Caco-2 (cell line): ENCODE data around the gene RALGPS1. TPM values are rescaled to one million over a fixed set of nuclear protein-coding genes. Genes with fewer than 3 reads are reported as not detected.
A peak's percentile ranks its signal among the peaks of the same experiment; 100 is the strongest.

Source experiments
- BruUV-seq: library from RNA; stranded (reverse); fragments of 400-500 nt; replicated peaks from 2 replicates; lab custom pipeline; 2021; lab: Mats Ljungman, UMichigan
- CTCF ChIA-PET: fragments of 300-600 bp; sonication (Branson Sonifier 250); formaldehyde crosslinking; loops from one replicate; lab custom pipeline; 2022; ENCODE audit warnings: antibody characterized with exemption; lab: Charles Lee
- POLR2A ChIA-PET: fragments of 300-600 bp; sonication (Branson Sonifier 250); formaldehyde crosslinking; loops from one replicate; lab custom pipeline; 2022; ENCODE audit warnings: antibody characterized with exemption; lab: Charles Lee
- DNase-seq, 2 experiments: peaks; one replicate each; pipeline versions ENCODE4 v3.0.0 to v3.0.0-alpha.2; 2020 to 2022
- H3K27me3 ChIP-seq: replicated peaks from 2 replicates; pipeline ENCODE4 v1.6.0; 2011; ENCODE audit warnings: low read length; ENCODE audit not compliant: control insufficient read depth, insufficient read depth
- H3K36me3 ChIP-seq: 2 replicates; pipeline ENCODE4 v1.5.1; 2011; ENCODE audit warnings: low read length; ENCODE audit not compliant: control insufficient read depth, insufficient read depth
- H3K4me1 ChIP-seq: fragments of 250-450 bp; sonication (Bioruptor Pico); 2 replicates; pipeline ENCODE4 v1.5.1; 2020; ENCODE audit warnings: mild to moderate bottlenecking
- H3K4me3 ChIP-seq: 2 replicates; pipeline ENCODE4 v1.5.1; 2011; ENCODE audit warnings: low read depth, mild to moderate bottlenecking, control low read depth, low read length
- H3K9me3 ChIP-seq: fragments of 250-450 bp; sonication (Bioruptor Pico); 2 replicates; pipeline ENCODE4 v1.5.1; 2020; ENCODE audit warnings: mild to moderate bottlenecking, moderate library complexity
- H3K27ac Mint-ChIP-seq: one replicate; pipeline ENCODE4 v1.8.0; 2022; ENCODE audit warnings: mixed read lengths; ENCODE audit not compliant: unreplicated experiment
- H3K27me3 Mint-ChIP-seq: one replicate; pipeline ENCODE4 v1.8.0; 2022; ENCODE audit warnings: mixed read lengths; ENCODE audit not compliant: insufficient read depth, unreplicated experiment
- H3K36me3 Mint-ChIP-seq: one replicate; pipeline ENCODE4 v1.8.0; 2022; ENCODE audit warnings: mild to moderate bottlenecking, mixed read lengths; ENCODE audit not compliant: insufficient read depth, unreplicated experiment
- H3K4me1 Mint-ChIP-seq: one replicate; pipeline ENCODE4 v1.8.0; 2022; ENCODE audit warnings: low read depth, mixed read lengths; ENCODE audit not compliant: unreplicated experiment
- H3K4me3 Mint-ChIP-seq: one replicate; pipeline ENCODE4 v1.8.0; 2022; ENCODE audit warnings: mild to moderate bottlenecking, moderate library complexity, mixed read lengths; ENCODE audit not compliant: unreplicated experiment
- H3K9me3 Mint-ChIP-seq: one replicate; pipeline ENCODE4 v1.8.0; 2022; ENCODE audit warnings: mixed read lengths; ENCODE audit not compliant: unreplicated experiment
- CTCF ChIP-seq, 2 experiments: fragments of 200-600 bp in 1 of 2; IDR thresholded peaks; 1 replicate in 1 of 2; 2 replicates in 1 of 2; pipeline versions ENCODE4 v1.5.1 to v1.8.0; 2011 to 2022; ENCODE audit warnings: antibody characterized with exemption in 1 of 2, control low read depth in 1 of 2, inconsistent platforms in 1 of 2, low read depth in 1 of 2, low read length in 1 of 2, mild to moderate bottlenecking in 1 of 2, moderate library complexity in 1 of 2; ENCODE audit not compliant: insufficient read depth in 1 of 2, severe bottlenecking in 1 of 2, unreplicated experiment in 1 of 2
- intact Hi-C: fragments of 100-400 bp; cut with micrococcal nuclease; formaldehyde crosslinking; loops from one replicate; pipeline ENCODE4 v1.10.0; 2022; ENCODE audit not compliant: unreplicated experiment
- total RNA-seq: library from RNA; stranded (reverse); gene quantifications from 2 replicates; pipeline ENCODE4 v1.2.3, GENCODE V29; 2022

RALGPS1 gene
- total RNA-seq, 1 experiment from 2014 or later = 41.5 TPM

- DNase-seq = no peak
- H3K27me3 ChIP-seq = no peaks in the 10 kb centered on the region
- TF ChIP-seq CTCF (IDR thresholded peaks at IDR 0.05; ENCODE audit: insufficient read depth in 1 of 2, low read depth in 1 of 2, low read length in 1 of 2, severe bottlenecking in 1 of 2, unreplicated experiment in 1 of 2) = no peak
- H3K4me1 Mint-ChIP-seq = peaks cover 17% of the 10 kb centered on the region
- no peak overlapping the region for H3K27ac Mint-ChIP-seq
- no peaks in the 10 kb centered on the region; the same call in 1 of the 2 replicates for H3K36me3 ChIP-seq
- no TSS peak for BruUV-seq
- intact Hi-C loops = no loop called here
- H3K9me3 ChIP-seq = no peaks in the 10 kb centered on the region
- H3K9me3 Mint-ChIP-seq = no peaks in the 10 kb centered on the region
- H3K4me1 ChIP-seq = peaks cover 6% of the 10 kb centered on the region
- H3K36me3 Mint-ChIP-seq = peaks cover 13% of the 10 kb centered on the region
- CTCF ChIA-PET = no interaction called here
- H3K4me3 ChIP-seq = no peak overlapping the region
- POLR2A ChIA-PET = no interaction called here
- no peaks in the 10 kb centered on the region for H3K27me3 Mint-ChIP-seq
- no peak overlapping the region for H3K4me3 Mint-ChIP-seq
Observed at GRCh38 chr9:127186806-127187205, 272.2 kb downstream of the RALGPS1 start.

- no peaks in the 10 kb centered on the region for H3K9me3 ChIP-seq
- Mint-ChIP-seq H3K36me3 (peaks cover 13% of the 10 kb centered on the region), H3K9me3 (no peaks in the 10 kb centered on the region), H3K27me3 (no peaks in the 10 kb centered on the region), H3K4me1 (peaks cover 17% of the 10 kb centered on the region), H3K4me3 (no peak overlapping the region), H3K27ac (no peak overlapping the region)
- H3K4me3 ChIP-seq = no peak overlapping the region
- CTCF ChIA-PET = no interaction called here
- peaks cover 6% of the 10 kb centered on the region for H3K4me1 ChIP-seq
- no TSS peak for BruUV-seq
- peak in 1 of 2 experiments; percentile 26 for DNase-seq
- POLR2A ChIA-PET = no interaction called here
- intact Hi-C loops = no loop called here
- TF ChIP-seq CTCF (IDR thresholded peaks at IDR 0.05; ENCODE audit: insufficient read depth in 1 of 2, low read depth in 1 of 2, low read length in 1 of 2, severe bottlenecking in 1 of 2, unreplicated experiment in 1 of 2) = no peak
- no peaks in the 10 kb centered on the region; the same call in 1 of the 2 replicates for H3K36me3 ChIP-seq
- no peaks in the 10 kb centered on the region for H3K27me3 ChIP-seq
Observed at GRCh38 chr9:127187231-127187956, 272.8 kb downstream of the RALGPS1 start.

GRCh38 chr9:127188396-127188795, 273.8 kb downstream of the RALGPS1 start:
- Histone ChIP-seq H3K4me1 (peaks cover 6% of the 10 kb centered on the region), H3K36me3 (no peaks in the 10 kb centered on the region), H3K4me3 (no peak overlapping the region), H3K9me3 (no peaks in the 10 kb centered on the region), H3K27me3 (no peaks in the 10 kb centered on the region)
- no peak for TF ChIP-seq CTCF (IDR thresholded peaks at IDR 0.05; ENCODE audit: insufficient read depth in 1 of 2, low read depth in 1 of 2, low read length in 1 of 2, severe bottlenecking in 1 of 2, unreplicated experiment in 1 of 2)
- Mint-ChIP-seq H3K4me1 (peaks cover 17% of the 10 kb centered on the region), H3K9me3 (no peaks in the 10 kb centered on the region), H3K4me3 (no peak overlapping the region), H3K36me3 (peaks cover 6% of the 10 kb centered on the region), H3K27me3 (no peaks in the 10 kb centered on the region), H3K27ac (no peak overlapping the region)
- POLR2A ChIA-PET = no interaction called here
- intact Hi-C loops = no loop called here
- CTCF ChIA-PET = interaction anchor here (0.7 kb wide), 1 partner anchor 246 kb away, joined by 8 read pairs; no protein-coding TSS in a partner anchor
- no TSS peak for BruUV-seq
- DNase-seq = no peak
